ENCODE results near the gene ASB16.

ASB16 gene

DNA sequence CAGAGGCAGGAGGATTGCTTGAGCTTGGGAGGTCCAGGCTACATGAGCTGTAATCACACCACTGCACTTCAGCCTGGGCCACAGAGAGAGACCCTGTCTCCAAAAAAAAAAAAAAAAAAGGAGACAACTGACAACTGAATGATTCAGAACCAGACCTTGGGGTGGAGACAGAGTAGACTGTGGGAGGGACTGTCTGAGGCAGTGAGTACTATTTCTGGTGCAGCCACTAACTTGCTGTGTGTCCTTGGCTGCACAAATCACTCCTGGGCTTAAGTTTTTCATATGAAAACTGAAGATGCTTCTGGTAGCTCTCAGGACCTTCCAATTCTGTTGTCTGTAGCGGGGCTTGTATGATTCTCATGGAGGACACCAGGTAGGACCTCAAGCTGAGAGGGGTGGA, 5.8 kb downstream of the ASB16 start:
- peaks cover 15% of the 10 kb centered on the region for H3K36me3 ChIP-seq (ENCODE audit: control insufficient read depth, insufficient read depth, low read length)
- H3K27ac ChIP-seq (ENCODE audit: insufficient read depth, low read length, poor library complexity, severe bottlenecking) = no peak overlapping the region
- no peaks in the 10 kb centered on the region for H3K4me1 ChIP-seq (ENCODE audit: control insufficient read depth, insufficient read depth, low read length, poor library complexity, severe bottlenecking)
- no peak for DNase-seq
- H3K4me3 ChIP-seq (ENCODE audit: insufficient read depth, low read depth, low read length, poor library complexity, severe bottlenecking) = no peak overlapping the region
- H3K27me3 ChIP-seq (replicated peaks; ENCODE audit: control insufficient read depth, insufficient read depth, low read length, poor library complexity, severe bottlenecking) = no peaks in the 10 kb centered on the region
- H3K9me3 ChIP-seq (ENCODE audit: control insufficient read depth, low read length) = no peaks in the 10 kb centered on the region

DNA sequence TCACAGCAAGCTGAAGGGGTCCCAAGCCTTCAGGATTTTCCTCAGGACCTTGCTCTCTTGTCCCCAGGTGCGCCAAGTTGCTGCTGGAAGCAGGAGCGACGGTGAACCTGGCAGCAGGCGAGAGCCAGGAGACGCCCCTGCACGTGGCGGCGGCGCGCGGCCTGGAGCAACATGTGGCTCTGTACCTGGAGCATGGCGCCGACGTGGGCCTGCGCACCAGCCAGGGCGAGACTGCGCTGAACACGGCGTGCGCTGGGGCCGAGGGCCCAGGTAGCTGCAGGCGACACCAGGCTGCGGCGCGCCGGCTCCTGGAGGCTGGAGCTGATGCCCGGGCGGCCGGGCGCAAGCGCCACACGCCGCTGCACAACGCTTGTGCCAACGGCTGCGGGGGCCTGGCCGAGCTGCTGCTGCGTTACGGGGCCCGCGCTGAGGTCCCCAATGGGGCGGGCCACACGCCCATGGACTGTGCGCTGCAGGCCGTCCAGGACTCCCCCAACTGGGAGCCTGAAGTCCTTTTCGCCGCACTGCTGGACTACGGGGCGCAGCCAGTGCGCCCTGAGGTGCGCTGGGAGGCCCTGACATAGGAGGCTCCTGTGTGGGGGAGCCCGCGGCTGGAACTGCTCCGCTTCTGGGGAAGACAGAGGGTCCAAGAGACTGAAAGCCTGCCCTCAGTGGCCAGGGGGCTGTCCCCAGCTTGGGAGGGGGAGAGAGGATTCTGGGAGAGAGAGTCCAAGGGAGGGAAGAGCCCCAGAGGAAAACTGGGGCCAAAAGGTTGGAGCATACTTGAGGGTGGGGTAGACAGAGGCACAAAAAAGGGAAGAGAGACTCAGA, 6.4 kb downstream of the ASB16 start:
- no peaks in the 10 kb centered on the region for H3K9me3 ChIP-seq (ENCODE audit: control insufficient read depth, low read length)
- H3K4me3 ChIP-seq (ENCODE audit: insufficient read depth, low read depth, low read length, poor library complexity, severe bottlenecking) = no peak overlapping the region
- H3K4me1 ChIP-seq (ENCODE audit: control insufficient read depth, insufficient read depth, low read length, poor library complexity, severe bottlenecking) = no peaks in the 10 kb centered on the region
- H3K27ac ChIP-seq (ENCODE audit: insufficient read depth, low read length, poor library complexity, severe bottlenecking) = no peak overlapping the region
- no peaks in the 10 kb centered on the region for H3K27me3 ChIP-seq (replicated peaks; ENCODE audit: control insufficient read depth, insufficient read depth, low read length, poor library complexity, severe bottlenecking)
- no peak for DNase-seq
- H3K36me3 ChIP-seq (ENCODE audit: control insufficient read depth, insufficient read depth, low read length) = peaks cover 20% of the 10 kb centered on the region

- Histone ChIP-seq H3K4me1 (ENCODE audit: control insufficient read depth, insufficient read depth, low read length, poor library complexity, severe bottlenecking) (no peaks in the 10 kb centered on the region), H3K27ac (ENCODE audit: insufficient read depth, low read length, poor library complexity, severe bottlenecking) (no peak overlapping the region)
Observed at GRCh38 chr17:44177640-44178039, 7.1 kb downstream of the ASB16 start.

GRCh38 chr17:44178133-44178532, 7.6 kb downstream of the ASB16 start:
- DNase-seq = no peak
- H3K4me1 ChIP-seq (ENCODE audit: control insufficient read depth, insufficient read depth, low read length, poor library complexity, severe bottlenecking) = no peaks in the 10 kb centered on the region
- no peaks in the 10 kb centered on the region for H3K27me3 ChIP-seq (replicated peaks; ENCODE audit: control insufficient read depth, insufficient read depth, low read length, poor library complexity, severe bottlenecking)
- no peak overlapping the region for H3K27ac ChIP-seq (ENCODE audit: insufficient read depth, low read length, poor library complexity, severe bottlenecking)
- H3K4me3 ChIP-seq (ENCODE audit: insufficient read depth, low read depth, low read length, poor library complexity, severe bottlenecking) = no peak overlapping the region
- peaks cover 31% of the 10 kb centered on the region for H3K36me3 ChIP-seq (ENCODE audit: control insufficient read depth, insufficient read depth, low read length)
- no peaks in the 10 kb centered on the region for H3K9me3 ChIP-seq (ENCODE audit: control insufficient read depth, low read length)

More at GRCh38 chr17:44177640-44178039, 7.1 kb downstream of the ASB16 start:
- peaks cover 27% of the 10 kb centered on the region for H3K36me3 ChIP-seq (ENCODE audit: control insufficient read depth, insufficient read depth, low read length)
- no peak overlapping the region for H3K4me3 ChIP-seq (ENCODE audit: insufficient read depth, low read depth, low read length, poor library complexity, severe bottlenecking)
- no peaks in the 10 kb centered on the region for H3K27me3 ChIP-seq (replicated peaks; ENCODE audit: control insufficient read depth, insufficient read depth, low read length, poor library complexity, severe bottlenecking)
- DNase-seq = no peak
- no peaks in the 10 kb centered on the region for H3K9me3 ChIP-seq (ENCODE audit: control insufficient read depth, low read length)

DNA sequence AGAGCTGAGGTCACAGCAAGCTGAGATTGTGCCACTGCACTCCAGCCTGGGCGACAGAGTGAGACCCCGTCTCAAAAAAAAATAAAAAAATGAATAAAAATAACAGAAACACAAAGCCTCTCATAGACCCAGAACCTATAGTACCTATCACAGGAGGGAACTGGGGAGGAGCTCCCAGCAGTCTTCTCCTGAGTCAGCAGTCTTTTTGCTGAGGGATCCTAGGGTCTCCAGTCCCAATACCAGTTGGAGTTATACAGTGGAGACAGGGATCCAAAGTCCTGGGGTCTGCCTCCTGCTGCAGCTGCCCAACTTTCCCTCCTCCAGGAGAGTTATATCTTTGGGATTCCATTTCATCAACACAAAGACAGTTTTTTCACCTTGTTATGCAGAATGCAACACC, 12.5 kb downstream of the ASB16 start:
- Histone ChIP-seq H3K27ac (ENCODE audit: insufficient read depth, low read length, poor library complexity, severe bottlenecking) (no peak overlapping the region), H3K27me3 (replicated peaks; ENCODE audit: control insufficient read depth, insufficient read depth, low read length, poor library complexity, severe bottlenecking) (no peaks in the 10 kb centered on the region), H3K9me3 (ENCODE audit: control insufficient read depth, low read length) (no peaks in the 10 kb centered on the region), H3K4me3 (ENCODE audit: insufficient read depth, low read depth, low read length, poor library complexity, severe bottlenecking) (no peak overlapping the region), H3K4me1 (ENCODE audit: control insufficient read depth, insufficient read depth, low read length, poor library complexity, severe bottlenecking) (peaks cover 20% of the 10 kb centered on the region), H3K36me3 (ENCODE audit: control insufficient read depth, insufficient read depth, low read length) (peaks cover 27% of the 10 kb centered on the region)
- no peak for DNase-seq

DNA sequence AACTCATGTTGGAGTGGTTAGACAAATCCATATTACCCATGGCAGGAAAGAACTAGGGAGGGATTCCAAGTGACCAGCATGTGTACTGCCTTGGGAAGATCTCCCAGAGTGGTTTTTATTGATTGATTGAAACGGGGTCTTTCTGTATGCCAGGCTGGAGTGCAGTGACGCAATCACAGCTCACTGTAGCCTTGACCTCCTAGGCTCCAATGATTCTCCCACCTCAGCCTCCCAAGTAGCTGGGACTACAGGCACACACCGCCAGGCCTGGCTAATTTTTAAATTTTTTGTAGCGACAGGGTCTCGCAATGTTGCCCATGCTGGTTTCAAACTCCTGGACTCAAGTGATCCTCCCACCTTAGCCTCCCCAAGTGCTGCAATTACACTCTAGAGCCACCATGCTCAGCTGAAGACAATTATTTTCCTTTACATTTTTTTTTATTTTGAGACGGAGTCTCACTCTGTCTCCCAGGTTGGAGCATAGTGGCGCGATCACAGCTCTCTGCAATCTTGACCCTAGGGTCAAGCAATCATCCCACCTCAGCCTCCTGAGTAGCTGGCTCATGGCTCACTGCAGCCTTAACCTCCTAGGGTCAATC, 13.8 kb downstream of the ASB16 start:
- no peaks in the 10 kb centered on the region for H3K9me3 ChIP-seq (ENCODE audit: control insufficient read depth, low read length)
- H3K27me3 ChIP-seq (replicated peaks; ENCODE audit: control insufficient read depth, insufficient read depth, low read length, poor library complexity, severe bottlenecking) = no peaks in the 10 kb centered on the region
- H3K4me3 ChIP-seq (ENCODE audit: insufficient read depth, low read depth, low read length, poor library complexity, severe bottlenecking) = no peak overlapping the region
- no peak overlapping the region for H3K27ac ChIP-seq (ENCODE audit: insufficient read depth, low read length, poor library complexity, severe bottlenecking)
- peaks cover 26% of the 10 kb centered on the region for H3K4me1 ChIP-seq (ENCODE audit: control insufficient read depth, insufficient read depth, low read length, poor library complexity, severe bottlenecking)
- H3K36me3 ChIP-seq (ENCODE audit: control insufficient read depth, insufficient read depth, low read length) = peaks cover 21% of the 10 kb centered on the region
- no peak for DNase-seq

- H3K27me3 ChIP-seq (replicated peaks; ENCODE audit: control insufficient read depth, insufficient read depth, low read length, poor library complexity, severe bottlenecking) = no peaks in the 10 kb centered on the region
- H3K27ac ChIP-seq (ENCODE audit: insufficient read depth, low read length, poor library complexity, severe bottlenecking) = peak within 1 kb of the TSS; percentile 99
- H3K4me3 ChIP-seq (ENCODE audit: insufficient read depth, low read depth, low read length, poor library complexity, severe bottlenecking) = peak within 1 kb of the TSS; percentile 97
- H3K9me3 ChIP-seq (ENCODE audit: control insufficient read depth, low read length) = no peaks in the 10 kb centered on the region
- DNase-seq = peak; percentile 99
- peaks cover 34% of the 10 kb centered on the region for H3K36me3 ChIP-seq (ENCODE audit: control insufficient read depth, insufficient read depth, low read length)
- peaks cover 26% of the 10 kb centered on the region for H3K4me1 ChIP-seq (ENCODE audit: control insufficient read depth, insufficient read depth, low read length, poor library complexity, severe bottlenecking)
Observed at GRCh38 chr17:44186307-44187130, 16.0 kb downstream of the ASB16 start, which contains the start of gene TMUB2. Gene TMUB2 (plus strand): TSS chr17:44186972. CDS start chr17:44187709, 737 bp downstream.

GRCh38 chr17:44187131-44187899, 16.8 kb downstream of the ASB16 start:
- DNase-seq = peak in 2 of 3 donors; percentile 32 to 36
- no peaks in the 10 kb centered on the region for H3K9me3 ChIP-seq (ENCODE audit: control insufficient read depth, low read length)
- peak overlapping the region; percentile 99 for H3K27ac ChIP-seq (ENCODE audit: insufficient read depth, low read length, poor library complexity, severe bottlenecking)
- peaks cover 26% of the 10 kb centered on the region for H3K4me1 ChIP-seq (ENCODE audit: control insufficient read depth, insufficient read depth, low read length, poor library complexity, severe bottlenecking)
- no peaks in the 10 kb centered on the region for H3K27me3 ChIP-seq (replicated peaks; ENCODE audit: control insufficient read depth, insufficient read depth, low read length, poor library complexity, severe bottlenecking)
- peak overlapping the region; percentile 97 for H3K4me3 ChIP-seq (ENCODE audit: insufficient read depth, low read depth, low read length, poor library complexity, severe bottlenecking)
- peaks cover 30% of the 10 kb centered on the region for H3K36me3 ChIP-seq (ENCODE audit: control insufficient read depth, insufficient read depth, low read length)

- H3K4me3 ChIP-seq (ENCODE audit: insufficient read depth, low read depth, low read length, poor library complexity, severe bottlenecking) = no peak overlapping the region
Observed at GRCh38 chr17:44188576-44189403, 18.3 kb downstream of the ASB16 start.

More at GRCh38 chr17:44188576-44189403, 18.3 kb downstream of the ASB16 start:
- DNase-seq = no peak
- Histone ChIP-seq H3K9me3 (ENCODE audit: control insufficient read depth, low read length) (no peaks in the 10 kb centered on the region), H3K4me1 (ENCODE audit: control insufficient read depth, insufficient read depth, low read length, poor library complexity, severe bottlenecking) (peaks cover 26% of the 10 kb centered on the region), H3K27me3 (replicated peaks; ENCODE audit: control insufficient read depth, insufficient read depth, low read length, poor library complexity, severe bottlenecking) (no peaks in the 10 kb centered on the region), H3K27ac (ENCODE audit: insufficient read depth, low read length, poor library complexity, severe bottlenecking) (peak overlapping the region; percentile 25), H3K36me3 (ENCODE audit: control insufficient read depth, insufficient read depth, low read length) (peaks cover 36% of the 10 kb centered on the region)
